Lower leg skin (tissue), 4 donors: ENCODE data around the gene TBX19. TPM values are rescaled to one million over a fixed set of nuclear protein-coding genes. Genes with fewer than 3 reads are reported as not detected.

Experiments
- DNase-seq, 2 donors: peaks; one replicate each; pipeline ENCODE4 v3.0.0-alpha.2; 2019; ENCODE audit warnings: low spot score in 2 of 2
- H3K4me3 ChIP-seq: fragments of 200-600 bp; sonication (generic); 2 replicates; pipeline ENCODE4 v1.5.1; 2017; ENCODE audit warnings: mild to moderate bottlenecking, low read depth; ENCODE audit not compliant: poor library complexity, severe bottlenecking
- CTCF ChIP-seq, 3 donors: fragments of 450-650 bp; IDR thresholded peaks; one replicate each; pipeline ENCODE4 v1.5.1; 2016; ENCODE audit warnings: antibody characterized with exemption in 3 of 3, mild to moderate bottlenecking in 3 of 3, moderate library complexity in 2 of 3
- POLR2A ChIP-seq, 2 donors: fragments of 450-650 bp; IDR thresholded peaks; one replicate each; pipeline ENCODE4 v1.6.1; 2016 to 2017; ENCODE audit warnings: antibody characterized with exemption in 2 of 2, mild to moderate bottlenecking in 1 of 2, moderate library complexity in 1 of 2
- WGBS, 2 donors: methylation state at CpG; one replicate each; pipeline ENCODE4 v1.1.5; 2018; 5-methylcytosine and 5-hydroxymethylcytosine counted together
- intact Hi-C: fragments of 100-400 bp; cut with DNase I; formaldehyde crosslinking; loops from one replicate; pipeline ENCODE4 v1.15.0; 2023; ENCODE audit warnings: low total_unique reads
- total RNA-seq, 4 donors: library from RNA; depleted of rRNA; stranded (reverse); fragments of >200 nt; gene quantifications; one replicate each; pipeline ENCODE4 v1.1.0, GENCODE V29; 2016

The TBX19 gene
- 1 to 10 TPM; 1.8 to 7.5 (median 3.5) TPM for total RNA-seq

GRCh38 chr1:168280296-168280927 is at the start of gene TBX19:
Gene TBX19, plus strand, starts transcription at chr1:168280877. Its CDS starts 214 bp downstream, at chr1:168281091.
- intact Hi-C loops: no loop called here
- TF ChIP-seq CTCF (IDR thresholded peaks at IDR 0.05): no peak
- no peak for TF ChIP-seq POLR2A (IDR thresholded peaks at IDR 0.05)
- 88 to 90% methylated on average over 7 of the region's 7 CpGs for WGBS, 2 donors

GRCh38 chr1:168234846-168235547 is 45.7 kb upstream of the TBX19 start:
- no peak overlapping the region for H3K4me3 ChIP-seq
- WGBS, 2 donors: 89 to 95% methylated on average over 8 of the region's 8 CpGs
- no peak for DNase-seq
- intact Hi-C loops: no loop called here
- TF ChIP-seq POLR2A (IDR thresholded peaks at IDR 0.05) (no peak), CTCF (IDR thresholded peaks at IDR 0.05) (no peak)

More at GRCh38 chr1:168280296-168280927, at the start of gene TBX19:
- H3K4me3 ChIP-seq: no peak within 1 kb of the TSS
- no peak for DNase-seq

GRCh38 chr1:168235548-168235885 is 45.2 kb upstream of the TBX19 start:
- no peak for TF ChIP-seq CTCF (IDR thresholded peaks at IDR 0.05)
- no peak for TF ChIP-seq POLR2A (IDR thresholded peaks at IDR 0.05)
- intact Hi-C loops: no loop called here
- H3K4me3 ChIP-seq: no peak overlapping the region
- no peak for DNase-seq

- no peak for DNase-seq
- WGBS, 2 donors: 80 to 84% methylated on average over 3 of the region's 3 CpGs
- intact Hi-C loops: no loop called here
- H3K4me3 ChIP-seq: no peak overlapping the region
- TF ChIP-seq CTCF (IDR thresholded peaks at IDR 0.05) (no peak), POLR2A (IDR thresholded peaks at IDR 0.05) (no peak)
Observed at GRCh38 chr1:168235937-168236336, 44.7 kb upstream of the TBX19 start.

- intact Hi-C loops: no loop called here
- DNase-seq: no peak
- 75 to 89% methylated on average over 7 of the region's 7 CpGs for whole genome bisulfite sequencing, 2 donors
- TF ChIP-seq POLR2A (IDR thresholded peaks at IDR 0.05) (no peak), CTCF (IDR thresholded peaks at IDR 0.05) (no peak)
- no peak overlapping the region for H3K4me3 ChIP-seq
Observed at GRCh38 chr1:168236836-168237611, 43.7 kb upstream of the TBX19 start.
